ENCODE data around the gene ZNF775. TPM values are rescaled to one million over a fixed set of nuclear protein-coding genes. Genes with fewer than 3 reads are reported as not detected.

The ZNF775 gene
- polyA plus RNA-seq, 3 donors: 1.3 to 2.7 (median 1.4) TPM

GRCh38 chr7:150401861-150402631 is 22.9 kb downstream of the ZNF775 start:
- no peak for DNase-seq
- Histone ChIP-seq H3K4me3 (replicated peaks in 1 of 3; ENCODE audit: low read depth in 2 of 3, low read length in 3 of 3) (no peak overlapping the region), H2AFZ (ENCODE audit: insufficient read depth, low read depth, low read length, poor library complexity, severe bottlenecking) (no peak overlapping the region), H3K9ac (ENCODE audit: insufficient read depth, low read length, poor library complexity, severe bottlenecking) (no peak overlapping the region), H3K36me3 (replicated peaks in 1 of 2; ENCODE audit: control insufficient read depth in 1 of 2, insufficient read depth in 2 of 2, low read length in 2 of 2) (peaks cover 8 to 17% of the 10 kb centered on the region in 2 donors), H3K9me3 (replicated peaks in 1 of 2; ENCODE audit: control insufficient read depth in 1 of 2, insufficient read depth in 1 of 2, low read length in 2 of 2) (no peaks in the 10 kb centered on the region), H3K27ac (ENCODE audit: low read depth in 1 of 2, low read length in 2 of 2) (no peak overlapping the region), H3K4me2 (replicated peaks; ENCODE audit: extremely low read depth, low read length, poor library complexity, severe bottlenecking) (no peak overlapping the region), H4K20me1 (ENCODE audit: insufficient read depth, low read length) (no peaks in the 10 kb centered on the region), H3K27me3 (ENCODE audit: control insufficient read depth in 2 of 2, insufficient read depth in 2 of 2, low read length in 2 of 2) (no peaks in the 10 kb centered on the region), H3K79me2 (ENCODE audit: insufficient read depth, low read length) (no peaks in the 10 kb centered on the region), H3K4me1 (ENCODE audit: control insufficient read depth in 1 of 2, insufficient read depth in 2 of 2, low read length in 2 of 2) (peaks cover 25 to 31% of the 10 kb centered on the region in 2 donors)
- Mint-ChIP-seq H3K27me3 (ENCODE audit: low read depth in 3 of 3) (peaks cover 1 to 5% (median 3%) of the 10 kb centered on the region in 3 donors), H3K36me3 (peaks cover 15 to 17% of the 10 kb centered on the region in 2 donors), H3K4me1 (peaks cover 27% of the 10 kb centered on the region), H3K9me3 (no peaks in the 10 kb centered on the region), H3K4me3 (no peak overlapping the region), H3K27ac (no peak overlapping the region)
- intact Hi-C loops (cut with micrococcal nuclease): no loop called here
- no CpG with 5 or more reads among the region's 7 CpGs for WGBS (ENCODE audit: insufficient coverage)
- TF ChIP-seq, protein P1, sequence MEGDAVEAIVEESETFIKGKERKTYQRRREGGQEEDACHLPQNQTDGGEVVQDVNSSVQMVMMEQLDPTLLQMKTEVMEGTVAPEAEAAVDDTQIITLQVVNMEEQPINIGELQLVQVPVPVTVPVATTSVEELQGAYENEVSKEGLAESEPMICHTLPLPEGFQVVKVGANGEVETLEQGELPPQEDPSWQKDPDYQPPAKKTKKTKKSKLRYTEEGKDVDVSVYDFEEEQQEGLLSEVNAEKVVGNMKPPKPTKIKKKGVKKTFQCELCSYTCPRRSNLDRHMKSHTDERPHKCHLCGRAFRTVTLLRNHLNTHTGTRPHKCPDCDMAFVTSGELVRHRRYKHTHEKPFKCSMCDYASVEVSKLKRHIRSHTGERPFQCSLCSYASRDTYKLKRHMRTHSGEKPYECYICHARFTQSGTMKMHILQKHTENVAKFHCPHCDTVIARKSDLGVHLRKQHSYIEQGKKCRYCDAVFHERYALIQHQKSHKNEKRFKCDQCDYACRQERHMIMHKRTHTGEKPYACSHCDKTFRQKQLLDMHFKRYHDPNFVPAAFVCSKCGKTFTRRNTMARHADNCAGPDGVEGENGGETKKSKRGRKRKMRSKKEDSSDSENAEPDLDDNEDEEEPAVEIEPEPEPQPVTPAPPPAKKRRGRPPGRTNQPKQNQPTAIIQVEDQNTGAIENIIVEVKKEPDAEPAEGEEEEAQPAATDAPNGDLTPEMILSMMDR (IDR thresholded peaks at IDR 0.05): no peak

DNA sequence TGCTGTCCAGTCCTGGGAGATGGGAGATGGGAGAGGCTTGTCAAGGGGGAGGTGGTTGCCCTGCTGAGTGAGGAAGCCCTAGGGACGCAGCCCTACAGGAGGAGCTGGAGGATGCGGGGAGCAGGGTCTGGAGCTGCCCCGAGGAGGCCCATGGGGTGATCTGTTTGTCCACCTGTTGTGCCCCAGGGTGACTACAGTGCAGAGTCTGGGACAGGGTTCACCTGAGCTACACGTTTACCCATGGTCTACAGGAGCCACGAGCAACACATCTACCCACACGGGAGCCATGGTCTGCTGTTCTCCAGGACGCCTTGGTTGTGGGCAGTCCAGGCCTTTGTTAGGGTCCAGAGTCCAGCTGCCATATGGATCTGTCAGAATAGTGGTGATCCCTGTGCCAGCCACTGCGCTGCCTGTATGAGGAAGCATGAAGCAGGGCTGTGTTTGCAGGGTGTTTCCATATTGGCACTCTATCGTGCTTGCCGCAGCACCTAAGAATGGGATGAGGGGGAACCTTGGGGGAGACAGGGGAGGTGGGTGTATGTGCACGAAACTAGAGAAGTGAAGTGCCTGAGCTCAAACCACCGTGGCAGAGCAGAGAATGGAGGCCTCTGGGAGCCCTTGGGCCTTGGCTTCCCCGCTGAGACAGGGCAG is 23.7 kb downstream of the ZNF775 start:
- Histone ChIP-seq H3K36me3 (replicated peaks in 1 of 2; ENCODE audit: control insufficient read depth in 1 of 2, insufficient read depth in 2 of 2, low read length in 2 of 2) (peaks cover 8 to 16% of the 10 kb centered on the region in 2 donors), H3K27ac (ENCODE audit: low read depth in 1 of 2, low read length in 2 of 2) (no peak overlapping the region), H3K79me2 (ENCODE audit: insufficient read depth, low read length) (no peaks in the 10 kb centered on the region), H3K9ac (ENCODE audit: insufficient read depth, low read length, poor library complexity, severe bottlenecking) (no peak overlapping the region), H3K27me3 (ENCODE audit: control insufficient read depth in 2 of 2, insufficient read depth in 2 of 2, low read length in 2 of 2) (no peaks in the 10 kb centered on the region), H4K20me1 (ENCODE audit: insufficient read depth, low read length) (no peaks in the 10 kb centered on the region), H3K4me1 (ENCODE audit: control insufficient read depth in 1 of 2, insufficient read depth in 2 of 2, low read length in 2 of 2) (peaks cover 26 to 33% of the 10 kb centered on the region in 2 donors), H3K9me3 (replicated peaks in 1 of 2; ENCODE audit: control insufficient read depth in 1 of 2, insufficient read depth in 1 of 2, low read length in 2 of 2) (no peaks in the 10 kb centered on the region), H3K4me2 (replicated peaks; ENCODE audit: extremely low read depth, low read length, poor library complexity, severe bottlenecking) (no peak overlapping the region), H2AFZ (ENCODE audit: insufficient read depth, low read depth, low read length, poor library complexity, severe bottlenecking) (no peak overlapping the region), H3K4me3 (replicated peaks in 1 of 3; ENCODE audit: low read depth in 2 of 3, low read length in 3 of 3) (no peak overlapping the region)
- TF ChIP-seq, protein P1 (IDR thresholded peaks at IDR 0.05): no peak
- H3K4me1 Mint-ChIP-seq: peaks cover 30% of the 10 kb centered on the region
- WGBS (ENCODE audit: insufficient coverage): 92% methylated on average over 12 of the region's 13 CpGs
- no peak overlapping the region for H3K27ac Mint-ChIP-seq
- intact Hi-C loops (cut with micrococcal nuclease): no loop called here
- no peak for DNase-seq
- no peaks in the 10 kb centered on the region for H3K9me3 Mint-ChIP-seq
- peaks cover 14 to 19% of the 10 kb centered on the region in 2 donors for H3K36me3 Mint-ChIP-seq
- peaks cover 1 to 5% (median 3%) of the 10 kb centered on the region in 3 donors for H3K27me3 Mint-ChIP-seq (ENCODE audit: low read depth in 3 of 3)
- H3K4me3 Mint-ChIP-seq: no peak overlapping the region
